Lung (tissue), 12 donors: ENCODE results near the gene DCAF5. TPM values are rescaled to one million over a fixed set of nuclear protein-coding genes. Genes with fewer than 3 reads are reported as not detected.

Experiments
- ATAC-seq: fragments of 200-7000 bp; cut with Tn5 transposase; one replicate; pipeline ENCODE4 v1.9.1; 2020; ENCODE audit warnings: moderate number of reproducible peaks; ENCODE audit not compliant: insufficient read depth, low FRiP score
- DNase-seq, 3 donors: peaks; one replicate each; pipeline ENCODE4 v3.0.0-alpha.2; 2013 to 2017
- H3K27ac ChIP-seq, 2 donors: one replicate each; pipeline ENCODE4 v1.5.1; 2013; ENCODE audit warnings: mild to moderate bottlenecking in 2 of 2, moderate library complexity in 2 of 2, control low read depth in 1 of 2, inconsistent platforms in 1 of 2, low read depth in 1 of 2, low read length in 1 of 2
- H3K27me3 ChIP-seq, 3 donors: one replicate each; pipeline ENCODE4 v1.5.1; 2013; ENCODE audit warnings: low read length in 2 of 3; ENCODE audit not compliant: control insufficient read depth in 3 of 3, insufficient read depth in 3 of 3
- H3K36me3 ChIP-seq, 4 donors: one replicate each; pipeline ENCODE4 v1.5.1; 2013; ENCODE audit warnings: low read length in 4 of 4, mild to moderate bottlenecking in 1 of 4, moderate library complexity in 1 of 4; ENCODE audit not compliant: control insufficient read depth in 4 of 4, insufficient read depth in 4 of 4
- H3K4me1 ChIP-seq, 5 donors: one replicate each; pipeline ENCODE4 v1.5.1; 2013; ENCODE audit warnings: low read length in 5 of 5, mild to moderate bottlenecking in 2 of 5, moderate library complexity in 1 of 5; ENCODE audit not compliant: control insufficient read depth in 5 of 5, insufficient read depth in 5 of 5
- H3K4me3 ChIP-seq: one replicate; pipeline ENCODE4 v1.5.1; 2013; ENCODE audit warnings: mild to moderate bottlenecking, control low read depth, moderate library complexity
- H3K9ac ChIP-seq, 2 donors: one replicate each; pipeline ENCODE4 v1.5.1; 2013; ENCODE audit warnings: low read length in 2 of 2, control low read depth in 1 of 2; ENCODE audit not compliant: insufficient read depth in 1 of 2
- H3K9me3 ChIP-seq, 4 donors: one replicate each; pipeline ENCODE4 v1.5.1; 2013; ENCODE audit warnings: low read length in 3 of 4, mild to moderate bottlenecking in 1 of 4, moderate library complexity in 1 of 4; ENCODE audit not compliant: control insufficient read depth in 4 of 4, insufficient read depth in 3 of 4
- WGBS, 2 donors: extraction: QIAGEN DNeasy Blood & Tissue Kit; methylation state at CpG; one replicate each; pipeline ENCODE4 v1.1.7; 2013; 5-methylcytosine and 5-hydroxymethylcytosine counted together
- polyA plus RNA-seq, 2 donors: library from polyadenylated mRNA; stranded (reverse); fragments of 200-250 nt; gene quantifications; one replicate each; pipeline ENCODE4 v1.2.1, GENCODE V29; 2013
- total RNA-seq, 2 donors: library from RNA; depleted of rRNA in 1 of 2; stranded (reverse); fragments of >200 nt in 1 of 2; gene quantifications; one replicate each; pipeline ENCODE4 v1.2.1, GENCODE V29; 2014 to 2021
- TF ChIP-seq, protein P1 (sequence below): IDR thresholded peaks from 2 replicates; pipeline ENCODE4 v1.5.1; 2012; ENCODE audit warnings: mild to moderate bottlenecking; ENCODE audit errors: control extremely low read depth, extremely low read depth
- donor health status: control.
- donor health status: control.
- donor health status: Bipolar disorder and iron deficiency.
- donor health status: healthy.
- donor health status: DM: yes; HTN: yes; CAD: no.

Gene DCAF5
- total and polyA plus RNA-seq, 4 donors: 20.2 to 50.4 (median 31.2) TPM

DNA sequence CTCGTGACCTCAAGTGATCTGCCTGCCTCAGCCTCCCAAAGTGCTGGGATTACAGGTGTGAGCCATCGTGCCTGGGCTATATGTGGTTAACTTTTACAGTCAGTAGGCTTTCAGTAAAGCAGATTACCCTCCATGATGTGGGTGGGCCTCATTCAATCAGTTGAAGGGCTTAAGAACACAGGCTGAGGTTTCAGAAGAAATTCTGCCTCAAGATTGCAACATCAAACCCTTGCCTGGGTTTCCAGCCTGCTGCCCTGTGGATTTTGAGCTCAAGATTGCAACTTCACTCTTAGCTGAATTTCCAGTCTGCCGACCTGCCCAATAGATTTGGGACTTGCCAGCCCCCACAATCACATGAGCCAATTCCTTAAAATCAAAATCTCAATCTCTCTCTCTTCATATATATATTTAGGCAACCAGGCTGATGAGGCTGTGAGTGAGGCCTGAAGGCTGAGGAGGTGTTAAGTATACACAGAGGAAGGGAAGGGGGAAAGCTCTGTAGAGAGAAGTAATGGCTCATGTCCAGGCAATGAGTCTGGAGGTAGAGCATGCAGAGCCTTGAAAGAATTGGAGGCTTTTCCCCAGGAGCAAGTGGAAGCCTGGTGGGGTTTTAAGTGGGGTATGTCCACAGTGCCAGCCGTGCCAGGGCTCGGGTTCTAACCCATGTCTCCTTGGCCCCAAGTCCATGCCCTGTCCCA lies 140.5 kb downstream of the DCAF5 start:
- Histone ChIP-seq H3K9ac (no peak overlapping the region), H3K36me3 (no peaks in the 10 kb centered on the region), H3K4me3 (no peak overlapping the region), H3K4me1 (peaks cover 0 to 32% (median 11%) of the 10 kb centered on the region in 5 donors), H3K27ac (peak overlapping the region in 1 of 2 donors; percentile 31), H3K27me3 (no peaks in the 10 kb centered on the region), H3K9me3 (peaks cover 0 to 1% (median 0%) of the 10 kb centered on the region in 4 donors)
- no peak for ATAC-seq
- TF ChIP-seq, protein P1, sequence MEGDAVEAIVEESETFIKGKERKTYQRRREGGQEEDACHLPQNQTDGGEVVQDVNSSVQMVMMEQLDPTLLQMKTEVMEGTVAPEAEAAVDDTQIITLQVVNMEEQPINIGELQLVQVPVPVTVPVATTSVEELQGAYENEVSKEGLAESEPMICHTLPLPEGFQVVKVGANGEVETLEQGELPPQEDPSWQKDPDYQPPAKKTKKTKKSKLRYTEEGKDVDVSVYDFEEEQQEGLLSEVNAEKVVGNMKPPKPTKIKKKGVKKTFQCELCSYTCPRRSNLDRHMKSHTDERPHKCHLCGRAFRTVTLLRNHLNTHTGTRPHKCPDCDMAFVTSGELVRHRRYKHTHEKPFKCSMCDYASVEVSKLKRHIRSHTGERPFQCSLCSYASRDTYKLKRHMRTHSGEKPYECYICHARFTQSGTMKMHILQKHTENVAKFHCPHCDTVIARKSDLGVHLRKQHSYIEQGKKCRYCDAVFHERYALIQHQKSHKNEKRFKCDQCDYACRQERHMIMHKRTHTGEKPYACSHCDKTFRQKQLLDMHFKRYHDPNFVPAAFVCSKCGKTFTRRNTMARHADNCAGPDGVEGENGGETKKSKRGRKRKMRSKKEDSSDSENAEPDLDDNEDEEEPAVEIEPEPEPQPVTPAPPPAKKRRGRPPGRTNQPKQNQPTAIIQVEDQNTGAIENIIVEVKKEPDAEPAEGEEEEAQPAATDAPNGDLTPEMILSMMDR: no peak
- peak in 2 of 3 donors; percentile 49 to 64 for DNase-seq
- 81 to 83% methylated on average over 5 of the region's 5 CpGs for WGBS, 2 donors

DNA sequence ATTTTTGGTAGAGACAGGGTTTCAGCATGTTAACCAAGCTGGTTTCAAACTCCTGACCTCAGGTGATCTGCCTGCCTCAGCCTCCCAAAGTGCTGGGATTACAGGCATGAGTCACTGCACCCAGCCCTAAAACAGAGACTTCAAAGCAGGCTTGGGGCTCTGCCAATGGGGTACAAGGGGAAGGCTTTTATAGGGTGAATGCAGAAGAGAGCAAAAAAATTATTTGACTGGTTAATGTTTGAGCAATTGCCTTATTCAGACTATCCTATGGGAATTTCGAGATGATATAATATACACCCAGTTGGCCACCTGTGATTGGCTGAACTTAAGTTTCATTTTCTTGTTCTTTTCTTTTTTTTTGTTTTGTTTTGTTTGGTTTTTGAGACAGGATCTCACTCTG lies 142.3 kb downstream of the DCAF5 start:
- Histone ChIP-seq H3K27me3 (no peaks in the 10 kb centered on the region), H3K4me3 (no peak overlapping the region), H3K9ac (no peak overlapping the region), H3K9me3 (peaks cover 0 to 1% (median 0%) of the 10 kb centered on the region in 4 donors), H3K36me3 (no peaks in the 10 kb centered on the region), H3K4me1 (peaks cover 0 to 32% (median 11%) of the 10 kb centered on the region in 5 donors), H3K27ac (no peak overlapping the region)
- TF ChIP-seq, protein P1: no peak
- no peak for DNase-seq
- no peak for ATAC-seq
- WGBS, 2 donors: 94% methylated on average over 1 of the region's 1 CpG

DNA sequence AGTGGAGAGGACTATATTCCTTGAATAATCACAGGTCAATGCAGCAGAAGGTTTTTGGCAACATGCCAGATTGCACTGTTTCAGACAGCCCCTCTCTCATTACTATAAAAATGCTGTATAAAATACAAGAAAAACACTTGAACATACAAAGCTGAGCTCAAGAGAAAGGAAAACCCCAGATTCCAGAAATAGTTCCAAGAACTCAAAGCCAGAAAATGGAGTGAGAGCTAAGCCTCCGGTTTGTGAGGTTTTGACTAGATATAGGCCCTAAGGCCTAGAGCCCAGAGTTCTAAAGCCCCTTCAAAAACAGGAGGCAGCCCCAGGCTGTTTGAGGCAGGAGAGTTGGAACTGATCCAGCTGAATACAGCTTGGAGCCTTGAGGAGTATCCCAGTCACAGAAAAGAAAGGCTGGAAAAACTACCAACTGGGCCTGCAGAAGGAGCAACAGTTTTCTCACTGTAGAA lies 144.5 kb downstream of the DCAF5 start:
- ATAC-seq: no peak
- Histone ChIP-seq H3K9ac (peak overlapping the region in 1 of 2 donors; percentile 47), H3K27me3 (no peaks in the 10 kb centered on the region), H3K4me1 (peaks cover 0 to 16% (median 3%) of the 10 kb centered on the region in 5 donors), H3K4me3 (no peak overlapping the region), H3K27ac (peak overlapping the region in 1 of 2 donors; percentile 41), H3K9me3 (peaks cover 0 to 1% (median 0%) of the 10 kb centered on the region in 4 donors), H3K36me3 (no peaks in the 10 kb centered on the region)
- 57 to 86% methylated on average over 1 of the region's 1 CpG for WGBS, 2 donors
- TF ChIP-seq, protein P1: no peak
- DNase-seq: peak; percentile 59 to 84 (median 76)
